Measurements from ENCODE around the gene NMT1.

DNA sequence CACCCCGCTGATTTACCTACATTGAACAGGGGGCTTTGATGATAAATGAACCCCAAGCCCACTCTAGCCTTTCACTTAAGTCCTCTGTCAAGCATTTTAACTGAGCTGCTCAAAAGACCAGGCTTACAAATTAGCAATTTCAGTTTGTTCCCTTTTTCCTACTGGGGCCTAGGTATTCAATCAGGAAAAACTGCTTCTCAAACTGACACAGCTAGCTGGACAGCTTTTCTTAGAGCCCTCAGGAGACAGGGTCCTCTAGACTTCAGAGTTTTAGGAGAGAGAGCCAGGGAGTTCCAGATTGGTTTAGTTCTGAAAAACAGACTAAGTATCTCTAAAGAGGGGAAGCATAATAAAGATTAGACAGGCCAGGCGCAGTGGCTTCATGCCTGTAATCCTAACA is 94.4 kb downstream of the NMT1 start:
- TF ChIP-seq, protein P1, sequence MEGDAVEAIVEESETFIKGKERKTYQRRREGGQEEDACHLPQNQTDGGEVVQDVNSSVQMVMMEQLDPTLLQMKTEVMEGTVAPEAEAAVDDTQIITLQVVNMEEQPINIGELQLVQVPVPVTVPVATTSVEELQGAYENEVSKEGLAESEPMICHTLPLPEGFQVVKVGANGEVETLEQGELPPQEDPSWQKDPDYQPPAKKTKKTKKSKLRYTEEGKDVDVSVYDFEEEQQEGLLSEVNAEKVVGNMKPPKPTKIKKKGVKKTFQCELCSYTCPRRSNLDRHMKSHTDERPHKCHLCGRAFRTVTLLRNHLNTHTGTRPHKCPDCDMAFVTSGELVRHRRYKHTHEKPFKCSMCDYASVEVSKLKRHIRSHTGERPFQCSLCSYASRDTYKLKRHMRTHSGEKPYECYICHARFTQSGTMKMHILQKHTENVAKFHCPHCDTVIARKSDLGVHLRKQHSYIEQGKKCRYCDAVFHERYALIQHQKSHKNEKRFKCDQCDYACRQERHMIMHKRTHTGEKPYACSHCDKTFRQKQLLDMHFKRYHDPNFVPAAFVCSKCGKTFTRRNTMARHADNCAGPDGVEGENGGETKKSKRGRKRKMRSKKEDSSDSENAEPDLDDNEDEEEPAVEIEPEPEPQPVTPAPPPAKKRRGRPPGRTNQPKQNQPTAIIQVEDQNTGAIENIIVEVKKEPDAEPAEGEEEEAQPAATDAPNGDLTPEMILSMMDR (conservative IDR thresholded peaks at IDR 0.05; ENCODE audit: low read depth, low read length), result no peak
- no peak for TF ChIP-seq EZH2 (IDR thresholded peaks at IDR 0.05; ENCODE audit: low read length, unreplicated experiment)
- no peak for TF ChIP-seq EZH2phosphoT487 (IDR thresholded peaks at IDR 0.05; ENCODE audit: borderline replicate concordance, low read length)

All from PC-3 (cell line).